ENCODE data around the gene IMP3.

GRCh38 chr15:75649848-75650247, 9.8 kb upstream of the IMP3 start:
- TF ChIP-seq CTCF (IDR thresholded peaks at IDR 0.05; ENCODE audit: insufficient read depth, low read depth, low read length) (no peak), EZH2 (IDR thresholded peaks at IDR 0.05; ENCODE audit: insufficient read depth, low read length) (no peak)
